Prostate gland (tissue), 2 donors: ENCODE measurements around the gene SLC41A1. TPM values are rescaled to one million over a fixed set of nuclear protein-coding genes. Genes with fewer than 3 reads are reported as not detected.
A peak's percentile ranks its signal among the peaks of the same experiment; 100 is the strongest.

Source experiments
- DNase-seq: peaks from one replicate; pipeline ENCODE4 v3.0.0-alpha.2; 2019; ENCODE audit warnings: low spot score
- H3K27ac ChIP-seq, 2 donors: fragments of 200-600 bp; sonication (generic); 2 replicates each; pipeline ENCODE4 v1.5.1; 2017 to 2019
- H3K27me3 ChIP-seq: fragments of 200-600 bp; sonication (generic); replicated peaks from 2 replicates; pipeline ENCODE4 v1.5.1; 2019; ENCODE audit not compliant: insufficient read depth
- H3K36me3 ChIP-seq, 2 donors: fragments of 200-600 bp; sonication (generic); 1 replicate in 1 of 2; 2 replicates in 1 of 2; pipeline versions ENCODE4 v1.5.1 to v1.8.1; 2017 to 2019
- H3K4me1 ChIP-seq: fragments of 200-600 bp; sonication (generic); replicated peaks from 2 replicates; pipeline ENCODE4 v1.5.1; 2019
- H3K4me3 ChIP-seq, 2 donors: fragments of 200-600 bp; sonication (generic); 2 replicates each; pipeline ENCODE4 v1.5.1; 2017 to 2019
- H3K9me3 ChIP-seq: fragments of 200-600 bp; sonication (generic); 2 replicates; pipeline ENCODE4 v1.5.1; 2017
- POLR2A ChIP-seq: fragments of 450-650 bp; IDR thresholded peaks from one replicate; pipeline ENCODE4 v1.6.1; 2016; ENCODE audit warnings: antibody characterized with exemption, mild to moderate bottlenecking
- POLR2AphosphoS5 ChIP-seq: sonication (generic); formaldehyde crosslinking; IDR thresholded peaks from one replicate; pipeline ENCODE4 v1.6.1; 2017; ENCODE audit warnings: antibody characterized with exemption
- whole genome bisulfite sequencing: methylation state at CpG from one replicate; pipeline ENCODE4 v1.1.5; 2018; 5-methylcytosine and 5-hydroxymethylcytosine counted together
- intact Hi-C: fragments of 100-400 bp; cut with DNase I; formaldehyde crosslinking; loops from one replicate; pipeline ENCODE4 v1.14.2; 2022
- total RNA-seq, 2 donors: library from RNA; depleted of rRNA; stranded (reverse); fragments of >200 nt; gene quantifications; one replicate each; pipeline ENCODE4 v1.1.0, GENCODE V29; 2016
- TF ChIP-seq, protein P1 (sequence below), 4 experiments: fragments of 200-600 bp in 2 of 4; fragments of 450-650 bp in 2 of 4; sonication (generic) in 2 of 4; IDR thresholded peaks; 1 replicate in 3 of 4; 2 replicates in 1 of 4; pipeline ENCODE4 v1.5.1; 2016 to 2019; ENCODE audit warnings: antibody characterized with exemption in 4 of 4, mild to moderate bottlenecking in 2 of 4, moderate library complexity in 2 of 4

SLC41A1 gene
- total RNA-seq, 2 donors from 2014 or later, result 20.3 to 114 TPM

DNA sequence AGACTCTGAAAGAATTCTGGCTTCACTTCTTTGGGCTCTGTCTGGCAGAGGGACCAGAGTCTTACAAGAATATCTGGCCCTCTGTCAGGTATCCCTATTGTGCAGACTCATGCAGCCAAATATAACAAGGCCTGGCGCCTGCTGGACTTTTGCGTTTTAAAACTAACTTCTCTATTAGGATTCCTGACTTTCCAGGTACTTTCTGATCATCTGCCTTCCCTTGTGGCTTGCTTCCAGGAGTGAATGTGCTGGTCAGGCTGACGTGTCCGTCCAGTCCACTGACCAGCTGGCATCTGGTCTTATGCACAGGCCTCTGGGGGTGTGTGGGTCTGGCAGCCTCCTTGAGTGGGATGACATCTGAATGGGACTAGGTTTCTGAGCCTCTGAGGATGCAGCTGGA is 29.1 kb downstream of the SLC41A1 start:
- no peaks in the 10 kb centered on the region for H3K36me3 ChIP-seq
- peak overlapping the region in 1 of 2 donors; percentile 66 for H3K27ac ChIP-seq
- H3K27me3 ChIP-seq, result no peaks in the 10 kb centered on the region
- H3K9me3 ChIP-seq, result no peaks in the 10 kb centered on the region
- no peak for TF ChIP-seq POLR2A
- TF ChIP-seq POLR2AphosphoS5, result peak; percentile 10
- TF ChIP-seq, protein P1, sequence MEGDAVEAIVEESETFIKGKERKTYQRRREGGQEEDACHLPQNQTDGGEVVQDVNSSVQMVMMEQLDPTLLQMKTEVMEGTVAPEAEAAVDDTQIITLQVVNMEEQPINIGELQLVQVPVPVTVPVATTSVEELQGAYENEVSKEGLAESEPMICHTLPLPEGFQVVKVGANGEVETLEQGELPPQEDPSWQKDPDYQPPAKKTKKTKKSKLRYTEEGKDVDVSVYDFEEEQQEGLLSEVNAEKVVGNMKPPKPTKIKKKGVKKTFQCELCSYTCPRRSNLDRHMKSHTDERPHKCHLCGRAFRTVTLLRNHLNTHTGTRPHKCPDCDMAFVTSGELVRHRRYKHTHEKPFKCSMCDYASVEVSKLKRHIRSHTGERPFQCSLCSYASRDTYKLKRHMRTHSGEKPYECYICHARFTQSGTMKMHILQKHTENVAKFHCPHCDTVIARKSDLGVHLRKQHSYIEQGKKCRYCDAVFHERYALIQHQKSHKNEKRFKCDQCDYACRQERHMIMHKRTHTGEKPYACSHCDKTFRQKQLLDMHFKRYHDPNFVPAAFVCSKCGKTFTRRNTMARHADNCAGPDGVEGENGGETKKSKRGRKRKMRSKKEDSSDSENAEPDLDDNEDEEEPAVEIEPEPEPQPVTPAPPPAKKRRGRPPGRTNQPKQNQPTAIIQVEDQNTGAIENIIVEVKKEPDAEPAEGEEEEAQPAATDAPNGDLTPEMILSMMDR (IDR thresholded peaks at IDR 0.05), result no peak
- no peak overlapping the region for H3K4me3 ChIP-seq
- intact Hi-C loops, result no loop called here
- 28% methylated on average over 4 of the region's 4 CpGs for WGBS
- H3K4me1 ChIP-seq, result no peaks in the 10 kb centered on the region
- DNase-seq, result peak; percentile 14

DNA sequence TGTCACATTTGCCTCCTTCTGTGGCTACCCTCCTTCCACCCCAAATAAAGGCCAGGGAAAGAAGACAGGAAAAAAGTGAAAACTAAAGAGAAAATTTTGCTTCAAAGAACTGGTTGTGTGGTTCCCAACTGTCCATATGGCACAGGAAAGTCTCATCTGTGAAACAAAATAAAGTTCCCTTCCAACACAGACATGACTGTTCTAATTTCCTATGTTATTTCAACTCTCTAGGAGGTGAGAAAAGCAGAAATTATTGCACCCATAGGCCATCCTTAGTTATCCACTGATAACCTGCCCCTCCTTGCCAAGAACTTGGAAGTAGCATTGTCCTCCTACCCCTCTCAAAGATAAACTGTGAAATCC is 29.6 kb downstream of the SLC41A1 start:
- Histone ChIP-seq H3K27me3 (no peaks in the 10 kb centered on the region), H3K36me3 (no peaks in the 10 kb centered on the region), H3K4me1 (no peaks in the 10 kb centered on the region), H3K9me3 (no peaks in the 10 kb centered on the region), H3K4me3 (no peak overlapping the region), H3K27ac (peak overlapping the region in 1 of 2 donors; percentile 66)
- intact Hi-C loops, result no loop called here
- DNase-seq, result no peak
- TF ChIP-seq, protein P1 (IDR thresholded peaks at IDR 0.05), result no peak
- TF ChIP-seq POLR2AphosphoS5 (no peak), POLR2A (no peak)

DNA sequence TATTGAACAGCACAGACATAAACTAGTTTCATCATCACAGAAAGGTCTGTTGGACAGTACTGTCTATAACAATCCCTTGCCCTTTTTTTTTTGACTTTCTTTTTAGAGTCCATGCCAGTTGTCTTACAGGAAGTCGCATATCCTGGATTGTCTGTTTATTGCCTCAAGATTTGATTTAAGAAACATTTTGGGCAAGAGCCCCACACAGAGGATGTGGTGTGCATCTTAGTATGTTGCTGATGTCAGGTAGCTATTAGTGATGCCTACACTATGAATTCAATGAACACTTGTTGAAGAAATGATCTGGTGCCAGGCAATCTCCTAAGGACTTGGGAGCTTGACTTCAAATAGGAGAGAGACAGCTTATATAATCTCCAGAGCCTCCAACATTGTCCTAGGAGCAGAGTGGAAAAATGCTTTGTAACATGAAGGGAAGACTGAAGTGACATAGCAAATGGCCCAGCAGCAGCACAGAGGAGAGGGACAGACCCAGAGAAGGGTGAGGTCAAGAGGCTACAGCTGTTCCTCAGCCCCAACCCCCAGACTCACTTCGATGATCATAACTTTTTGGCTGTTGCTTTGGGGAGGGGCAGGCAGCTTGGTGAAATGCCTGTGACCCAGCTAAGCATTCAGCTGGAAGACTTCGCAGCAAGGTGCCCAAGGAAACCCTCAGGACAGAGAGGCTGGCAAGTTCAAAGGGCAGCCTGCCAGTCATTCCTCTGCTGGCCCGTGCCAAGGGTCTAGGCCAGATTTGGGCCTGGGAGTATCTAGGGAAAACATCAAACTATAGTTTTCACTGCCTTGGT is 30.2 kb downstream of the SLC41A1 start:
- H3K4me1 ChIP-seq, result no peaks in the 10 kb centered on the region
- no peak overlapping the region for H3K4me3 ChIP-seq
- no peak overlapping the region for H3K27ac ChIP-seq
- no peak for DNase-seq
- no peaks in the 10 kb centered on the region for H3K27me3 ChIP-seq
- intact Hi-C loops, result no loop called here
- TF ChIP-seq, protein P1 (IDR thresholded peaks at IDR 0.05), result no peak
- H3K36me3 ChIP-seq, result no peaks in the 10 kb centered on the region
- no peaks in the 10 kb centered on the region for H3K9me3 ChIP-seq
- 77% methylated on average over 4 of the region's 4 CpGs for WGBS

DNA sequence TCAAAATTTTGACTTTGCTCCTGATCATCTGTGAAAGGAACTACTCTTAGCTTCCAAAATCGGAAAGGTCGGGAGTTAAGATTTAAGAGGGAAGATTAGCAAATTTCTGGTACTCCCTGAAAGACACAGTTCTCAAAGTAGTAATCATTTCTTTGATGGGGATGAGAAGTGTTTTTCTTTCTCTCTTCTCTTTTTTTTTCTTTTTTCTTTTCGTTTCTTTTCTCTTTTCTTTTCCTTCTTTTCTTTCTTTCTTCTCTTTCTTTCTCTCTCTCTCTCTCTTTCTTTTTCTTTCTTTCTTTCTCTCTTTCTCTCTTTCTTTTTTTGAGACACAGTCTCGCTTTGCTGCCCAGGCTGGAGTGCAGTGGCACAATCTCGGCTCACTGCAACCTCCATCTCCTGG is 32.7 kb downstream of the SLC41A1 start:
- TF ChIP-seq POLR2A (no peak), POLR2AphosphoS5 (no peak)
- TF ChIP-seq, protein P1 (IDR thresholded peaks at IDR 0.05), result no peak
- no peaks in the 10 kb centered on the region for H3K27me3 ChIP-seq
- no peak for DNase-seq
- no peak overlapping the region for H3K27ac ChIP-seq
- no peaks in the 10 kb centered on the region for H3K4me1 ChIP-seq
- H3K36me3 ChIP-seq, result no peaks in the 10 kb centered on the region
- no peaks in the 10 kb centered on the region for H3K9me3 ChIP-seq
- H3K4me3 ChIP-seq, result no peak overlapping the region
- intact Hi-C loops, result no loop called here
- WGBS, result 86% methylated on average over 5 of the region's 5 CpGs

DNA sequence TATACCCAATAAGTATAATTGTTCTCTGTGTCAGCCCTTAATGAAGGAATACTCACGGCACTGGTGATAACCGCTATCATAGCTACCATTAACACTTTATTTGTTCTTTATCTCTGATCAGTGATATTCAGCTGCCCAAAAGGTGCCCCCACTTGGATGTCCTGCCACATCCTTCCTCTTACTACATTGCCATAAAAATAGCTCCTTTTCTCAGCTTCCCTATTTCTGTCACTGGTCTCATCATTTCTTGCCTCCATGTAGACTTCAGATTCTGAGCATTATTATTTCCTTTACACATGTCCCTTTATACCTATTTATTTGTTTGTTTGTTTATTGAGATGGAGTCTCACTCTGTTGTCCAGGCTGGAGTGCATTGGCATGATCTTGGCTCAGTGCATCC is 35.0 kb downstream of the SLC41A1 start:
- Histone ChIP-seq H3K36me3 (no peaks in the 10 kb centered on the region), H3K27me3 (no peaks in the 10 kb centered on the region), H3K4me3 (no peak overlapping the region), H3K4me1 (no peaks in the 10 kb centered on the region), H3K27ac (no peak overlapping the region), H3K9me3 (no peaks in the 10 kb centered on the region)
- WGBS, result 86% methylated on average over 2 of the region's 2 CpGs
- intact Hi-C loops, result no loop called here
- TF ChIP-seq, protein P1 (IDR thresholded peaks at IDR 0.05), result no peak
- no peak for TF ChIP-seq POLR2AphosphoS5
- no peak for TF ChIP-seq POLR2A
- no peak for DNase-seq
